ENCODE results near the gene CDH8. TPM values are rescaled to one million over a fixed set of nuclear protein-coding genes. Genes with fewer than 3 reads are reported as not detected.
A peak's percentile ranks its signal among the peaks of the same experiment; 100 is the strongest.

The CDH8 gene
- total and polyA plus RNA-seq, 2 donors (not counting 1 experiment from before 2014, with no cell fraction given): not detected

- Histone ChIP-seq H3K4me1 (ENCODE audit: control insufficient read depth, extremely low read depth, insufficient read depth, low read length) (no peaks in the 10 kb centered on the region), H3K9me3 (ENCODE audit: control insufficient read depth, insufficient read depth, low read depth, low read length) (no peaks in the 10 kb centered on the region), H4K20me1 (ENCODE audit: control insufficient read depth, extremely low read depth, insufficient read depth, low read length) (no peaks in the 10 kb centered on the region), H3K4me3 (replicated peaks in 1 of 4; ENCODE audit: control extremely low read depth in 1 of 4, insufficient read depth in 1 of 4, low read depth in 3 of 4, low read length in 4 of 4) (no peak overlapping the region), H2AFZ (ENCODE audit: low read length) (no peak overlapping the region), H3K4me2 (ENCODE audit: extremely low read depth, insufficient read depth, low read length) (no peak overlapping the region), H3K36me3 (ENCODE audit: control insufficient read depth, insufficient read depth, low read length) (no peaks in the 10 kb centered on the region), H3K27ac (ENCODE audit: insufficient read depth, low read length) (no peak overlapping the region), H3K9ac (ENCODE audit: insufficient read depth, low read length) (no peak overlapping the region), H3K79me2 (ENCODE audit: control insufficient read depth, insufficient read depth, low read length) (no peaks in the 10 kb centered on the region), H3K27me3 (ENCODE audit: control insufficient read depth, insufficient read depth, low read length) (no peaks in the 10 kb centered on the region)
- TF ChIP-seq, protein P1, sequence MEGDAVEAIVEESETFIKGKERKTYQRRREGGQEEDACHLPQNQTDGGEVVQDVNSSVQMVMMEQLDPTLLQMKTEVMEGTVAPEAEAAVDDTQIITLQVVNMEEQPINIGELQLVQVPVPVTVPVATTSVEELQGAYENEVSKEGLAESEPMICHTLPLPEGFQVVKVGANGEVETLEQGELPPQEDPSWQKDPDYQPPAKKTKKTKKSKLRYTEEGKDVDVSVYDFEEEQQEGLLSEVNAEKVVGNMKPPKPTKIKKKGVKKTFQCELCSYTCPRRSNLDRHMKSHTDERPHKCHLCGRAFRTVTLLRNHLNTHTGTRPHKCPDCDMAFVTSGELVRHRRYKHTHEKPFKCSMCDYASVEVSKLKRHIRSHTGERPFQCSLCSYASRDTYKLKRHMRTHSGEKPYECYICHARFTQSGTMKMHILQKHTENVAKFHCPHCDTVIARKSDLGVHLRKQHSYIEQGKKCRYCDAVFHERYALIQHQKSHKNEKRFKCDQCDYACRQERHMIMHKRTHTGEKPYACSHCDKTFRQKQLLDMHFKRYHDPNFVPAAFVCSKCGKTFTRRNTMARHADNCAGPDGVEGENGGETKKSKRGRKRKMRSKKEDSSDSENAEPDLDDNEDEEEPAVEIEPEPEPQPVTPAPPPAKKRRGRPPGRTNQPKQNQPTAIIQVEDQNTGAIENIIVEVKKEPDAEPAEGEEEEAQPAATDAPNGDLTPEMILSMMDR (conservative IDR thresholded peaks at IDR 0.05 in 1 of 2, IDR thresholded peaks at IDR 0.05 in 1 of 2; ENCODE audit: low read depth in 1 of 2, low read length in 2 of 2): no peak
- TF ChIP-seq EZH2 (IDR thresholded peaks at IDR 0.05; ENCODE audit: low read length, missing control alignments): no peak
- no peak for DNase-seq (ENCODE audit: low read depth in 2 of 2)
Measured at GRCh38 chr16:61862221-61863155, 173.8 kb downstream of the CDH8 start.

DNA sequence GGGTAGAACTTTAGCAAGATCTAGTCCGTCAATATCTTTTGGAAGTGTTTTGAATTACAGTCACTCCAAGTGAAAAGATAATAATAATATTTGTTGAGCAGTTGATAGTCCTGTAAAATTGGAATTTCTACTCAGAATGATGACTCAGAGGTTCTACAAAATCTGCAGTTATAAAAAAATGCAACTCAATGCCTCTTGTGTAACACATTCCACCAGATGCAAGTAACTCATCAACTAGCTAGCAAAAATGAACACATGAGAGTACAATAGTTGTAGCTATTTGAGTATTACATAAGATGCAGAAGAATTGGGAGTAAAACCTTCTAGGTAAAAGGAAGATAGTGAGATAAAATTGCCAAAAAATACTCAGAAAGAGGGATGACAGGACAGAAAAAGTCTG lies 177.2 kb downstream of the CDH8 start:
- Histone ChIP-seq H3K4me2 (ENCODE audit: extremely low read depth, insufficient read depth, low read length) (no peak overlapping the region), H4K20me1 (ENCODE audit: control insufficient read depth, extremely low read depth, insufficient read depth, low read length) (no peaks in the 10 kb centered on the region), H3K27ac (ENCODE audit: insufficient read depth, low read length) (no peak overlapping the region), H3K27me3 (ENCODE audit: control insufficient read depth, insufficient read depth, low read length) (no peaks in the 10 kb centered on the region), H3K79me2 (ENCODE audit: control insufficient read depth, insufficient read depth, low read length) (no peaks in the 10 kb centered on the region), H3K9me3 (ENCODE audit: control insufficient read depth, insufficient read depth, low read depth, low read length) (no peaks in the 10 kb centered on the region), H3K4me1 (ENCODE audit: control insufficient read depth, extremely low read depth, insufficient read depth, low read length) (no peaks in the 10 kb centered on the region), H2AFZ (ENCODE audit: low read length) (no peak overlapping the region), H3K36me3 (ENCODE audit: control insufficient read depth, insufficient read depth, low read length) (no peaks in the 10 kb centered on the region), H3K9ac (ENCODE audit: insufficient read depth, low read length) (no peak overlapping the region), H3K4me3 (replicated peaks in 1 of 4; ENCODE audit: control extremely low read depth in 1 of 4, insufficient read depth in 1 of 4, low read depth in 3 of 4, low read length in 4 of 4) (no peak overlapping the region)
- TF ChIP-seq, protein P1 (conservative IDR thresholded peaks at IDR 0.05 in 1 of 2, IDR thresholded peaks at IDR 0.05 in 1 of 2; ENCODE audit: low read depth in 1 of 2, low read length in 2 of 2): no peak
- no peak for TF ChIP-seq EZH2 (IDR thresholded peaks at IDR 0.05; ENCODE audit: low read length, missing control alignments)
- DNase-seq (ENCODE audit: low read depth in 2 of 2): peak in 1 of 2 donors; percentile 53

DNA sequence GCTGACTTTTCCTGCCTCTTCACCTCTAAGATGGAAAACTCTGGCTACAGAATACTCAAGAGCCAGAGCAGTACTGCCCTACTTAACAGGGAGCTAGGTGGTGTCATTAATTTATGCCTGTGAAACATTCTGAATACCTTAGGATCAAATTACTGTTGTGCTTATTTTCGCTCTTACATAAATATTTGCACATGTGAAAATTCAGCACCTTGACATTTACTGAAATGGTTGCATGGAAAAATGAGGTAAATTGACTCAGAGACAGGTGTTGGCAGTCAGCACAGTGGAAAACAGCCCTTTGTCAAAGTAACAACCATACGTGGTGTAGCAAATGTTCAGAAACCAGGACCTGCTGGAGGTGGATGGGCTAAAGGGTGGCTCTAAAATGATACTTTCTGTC lies 193.6 kb downstream of the CDH8 start:
- H3K4me3 ChIP-seq (replicated peaks in 1 of 4; ENCODE audit: control extremely low read depth in 1 of 4, insufficient read depth in 1 of 4, low read depth in 3 of 4, low read length in 4 of 4): no peak overlapping the region

More for the DNA sequence above, 193.6 kb downstream of the CDH8 start:
- Histone ChIP-seq H3K9ac (ENCODE audit: insufficient read depth, low read length) (no peak overlapping the region), H4K20me1 (ENCODE audit: control insufficient read depth, extremely low read depth, insufficient read depth, low read length) (no peaks in the 10 kb centered on the region), H3K36me3 (ENCODE audit: control insufficient read depth, insufficient read depth, low read length) (no peaks in the 10 kb centered on the region), H2AFZ (ENCODE audit: low read length) (no peak overlapping the region), H3K27ac (ENCODE audit: insufficient read depth, low read length) (no peak overlapping the region), H3K9me3 (ENCODE audit: control insufficient read depth, insufficient read depth, low read depth, low read length) (no peaks in the 10 kb centered on the region), H3K4me1 (ENCODE audit: control insufficient read depth, extremely low read depth, insufficient read depth, low read length) (no peaks in the 10 kb centered on the region), H3K27me3 (ENCODE audit: control insufficient read depth, insufficient read depth, low read length) (no peaks in the 10 kb centered on the region), H3K79me2 (ENCODE audit: control insufficient read depth, insufficient read depth, low read length) (no peaks in the 10 kb centered on the region), H3K4me2 (ENCODE audit: extremely low read depth, insufficient read depth, low read length) (no peak overlapping the region)
- TF ChIP-seq EZH2 (IDR thresholded peaks at IDR 0.05; ENCODE audit: low read length, missing control alignments): no peak
- TF ChIP-seq, protein P1 (conservative IDR thresholded peaks at IDR 0.05 in 1 of 2, IDR thresholded peaks at IDR 0.05 in 1 of 2; ENCODE audit: low read depth in 1 of 2, low read length in 2 of 2): no peak
- DNase-seq (ENCODE audit: low read depth in 2 of 2): no peak
